Measurements from ENCODE around the gene HEMK1. TPM values are rescaled to one million over a fixed set of nuclear protein-coding genes. Genes with fewer than 3 reads are reported as not detected.
A peak's percentile ranks its signal among the peaks of the same experiment; 100 is the strongest.

HEMK1 gene
- total RNA-seq, 2 donors from 2014 or later: 5.4 to 12.7 TPM

DNA sequence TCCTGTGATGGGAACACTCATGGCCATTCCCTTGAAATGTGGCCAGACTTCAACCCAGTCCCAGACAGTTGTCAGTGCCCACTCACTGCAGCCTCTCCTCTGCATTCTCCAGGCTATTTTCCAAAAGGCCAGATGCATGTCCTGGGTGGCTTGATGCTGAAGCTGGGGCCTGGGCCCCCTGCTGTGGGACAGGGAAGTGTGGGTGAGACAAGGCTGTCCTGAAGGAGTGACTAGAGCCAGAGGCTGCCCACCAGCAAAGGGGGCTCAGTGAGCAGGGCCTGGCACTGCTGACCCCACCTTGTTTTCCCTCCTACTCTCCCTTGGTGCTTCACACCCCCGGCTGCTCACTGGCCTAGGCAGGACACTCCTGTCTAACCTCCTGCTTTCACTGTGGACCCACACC is 30.4 kb downstream of the HEMK1 start:
- TF ChIP-seq, protein P1, sequence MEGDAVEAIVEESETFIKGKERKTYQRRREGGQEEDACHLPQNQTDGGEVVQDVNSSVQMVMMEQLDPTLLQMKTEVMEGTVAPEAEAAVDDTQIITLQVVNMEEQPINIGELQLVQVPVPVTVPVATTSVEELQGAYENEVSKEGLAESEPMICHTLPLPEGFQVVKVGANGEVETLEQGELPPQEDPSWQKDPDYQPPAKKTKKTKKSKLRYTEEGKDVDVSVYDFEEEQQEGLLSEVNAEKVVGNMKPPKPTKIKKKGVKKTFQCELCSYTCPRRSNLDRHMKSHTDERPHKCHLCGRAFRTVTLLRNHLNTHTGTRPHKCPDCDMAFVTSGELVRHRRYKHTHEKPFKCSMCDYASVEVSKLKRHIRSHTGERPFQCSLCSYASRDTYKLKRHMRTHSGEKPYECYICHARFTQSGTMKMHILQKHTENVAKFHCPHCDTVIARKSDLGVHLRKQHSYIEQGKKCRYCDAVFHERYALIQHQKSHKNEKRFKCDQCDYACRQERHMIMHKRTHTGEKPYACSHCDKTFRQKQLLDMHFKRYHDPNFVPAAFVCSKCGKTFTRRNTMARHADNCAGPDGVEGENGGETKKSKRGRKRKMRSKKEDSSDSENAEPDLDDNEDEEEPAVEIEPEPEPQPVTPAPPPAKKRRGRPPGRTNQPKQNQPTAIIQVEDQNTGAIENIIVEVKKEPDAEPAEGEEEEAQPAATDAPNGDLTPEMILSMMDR (IDR thresholded peaks at IDR 0.05): no peak
- H3K9me3 ChIP-seq: no peaks in the 10 kb centered on the region
- H3K27ac ChIP-seq: peak overlapping the region in 1 of 2 donors; percentile 99
- H3K4me3 ChIP-seq: no peak overlapping the region
- no peaks in the 10 kb centered on the region for H3K36me3 ChIP-seq
- no peaks in the 10 kb centered on the region for H3K27me3 ChIP-seq (replicated peaks; ENCODE audit: insufficient read depth)
- peaks cover 22 to 53% of the 10 kb centered on the region in 2 donors for H3K4me1 ChIP-seq (ENCODE audit: control insufficient read depth in 1 of 2, low read depth in 2 of 2)
- no peak for DNase-seq (ENCODE audit: low spot score)
- ATAC-seq (ENCODE audit: insufficient number of reproducible peaks, low FRiP score, low read depth): no peak

- Histone ChIP-seq H3K36me3 (no peaks in the 10 kb centered on the region), H3K27ac (peak overlapping the region; percentile 99 to 100), H3K27me3 (replicated peaks; ENCODE audit: insufficient read depth) (no peaks in the 10 kb centered on the region), H3K4me3 (no peak overlapping the region), H3K4me1 (ENCODE audit: control insufficient read depth in 1 of 2, low read depth in 2 of 2) (peaks cover 25 to 59% of the 10 kb centered on the region in 2 donors), H3K9me3 (no peaks in the 10 kb centered on the region)
- ATAC-seq (ENCODE audit: insufficient number of reproducible peaks, low FRiP score, low read depth): no peak
- no peak for DNase-seq (ENCODE audit: low spot score)
- TF ChIP-seq, protein P1 (IDR thresholded peaks at IDR 0.05): no peak
These were observed 30.9 kb downstream of the HEMK1 start for GRCh38 chr3:50600141-50600753.

- Histone ChIP-seq H3K27me3 (replicated peaks; ENCODE audit: insufficient read depth) (no peaks in the 10 kb centered on the region), H3K4me1 (ENCODE audit: control insufficient read depth in 1 of 2, low read depth in 2 of 2) (peaks cover 26 to 66% of the 10 kb centered on the region in 2 donors), H3K4me3 (peak overlapping the region; percentile 65), H3K36me3 (peaks cover 1% of the 10 kb centered on the region), H3K27ac (peak overlapping the region; percentile 99 to 100), H3K9me3 (no peaks in the 10 kb centered on the region)
- ATAC-seq (ENCODE audit: insufficient number of reproducible peaks, low FRiP score, low read depth) (peak; percentile 82), DNase-seq (ENCODE audit: low spot score) (peak; percentile 87)
- TF ChIP-seq, protein P1 (IDR thresholded peaks at IDR 0.05): no peak
These were observed 31.7 kb downstream of the HEMK1 start for GRCh38 chr3:50600841-50601591.

GRCh38 chr3:50602595-50603191 is 33.4 kb downstream of the HEMK1 start:
- ATAC-seq (ENCODE audit: insufficient number of reproducible peaks, low FRiP score, low read depth): no peak

More at GRCh38 chr3:50602595-50603191, 33.4 kb downstream of the HEMK1 start:
- TF ChIP-seq, protein P1 (IDR thresholded peaks at IDR 0.05): no peak
- no peak for DNase-seq (ENCODE audit: low spot score)
- H3K27ac ChIP-seq: peak overlapping the region; percentile 99 to 100
- no peaks in the 10 kb centered on the region for H3K27me3 ChIP-seq (replicated peaks; ENCODE audit: insufficient read depth)
- peaks cover 10% of the 10 kb centered on the region for H3K36me3 ChIP-seq
- H3K4me3 ChIP-seq: no peak overlapping the region
- H3K9me3 ChIP-seq: no peaks in the 10 kb centered on the region
- peaks cover 28 to 79% of the 10 kb centered on the region in 2 donors for H3K4me1 ChIP-seq (ENCODE audit: control insufficient read depth in 1 of 2, low read depth in 2 of 2)
